Measurements from ENCODE around the gene NFIB.

DNA sequence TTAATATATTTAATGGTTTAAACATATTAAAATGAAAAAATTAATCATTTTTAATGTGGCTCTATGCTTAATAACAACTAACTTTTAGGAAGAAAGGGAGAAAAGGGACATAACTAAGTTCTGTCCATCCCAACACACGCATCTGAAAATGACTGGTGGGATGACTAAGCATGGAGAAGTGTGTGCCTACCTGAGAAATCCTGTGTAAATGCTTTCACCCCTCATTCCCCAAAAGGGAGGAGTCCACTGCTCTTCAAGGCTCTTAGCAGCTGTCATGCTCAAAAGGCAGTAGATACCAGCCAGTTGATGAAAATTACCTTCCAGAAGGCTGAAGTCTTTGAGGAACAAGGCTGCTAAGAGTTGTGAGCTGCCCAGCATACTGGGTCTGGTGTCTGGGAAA lies 130.9 kb downstream of the NFIB start:
- TF ChIP-seq, protein P1, sequence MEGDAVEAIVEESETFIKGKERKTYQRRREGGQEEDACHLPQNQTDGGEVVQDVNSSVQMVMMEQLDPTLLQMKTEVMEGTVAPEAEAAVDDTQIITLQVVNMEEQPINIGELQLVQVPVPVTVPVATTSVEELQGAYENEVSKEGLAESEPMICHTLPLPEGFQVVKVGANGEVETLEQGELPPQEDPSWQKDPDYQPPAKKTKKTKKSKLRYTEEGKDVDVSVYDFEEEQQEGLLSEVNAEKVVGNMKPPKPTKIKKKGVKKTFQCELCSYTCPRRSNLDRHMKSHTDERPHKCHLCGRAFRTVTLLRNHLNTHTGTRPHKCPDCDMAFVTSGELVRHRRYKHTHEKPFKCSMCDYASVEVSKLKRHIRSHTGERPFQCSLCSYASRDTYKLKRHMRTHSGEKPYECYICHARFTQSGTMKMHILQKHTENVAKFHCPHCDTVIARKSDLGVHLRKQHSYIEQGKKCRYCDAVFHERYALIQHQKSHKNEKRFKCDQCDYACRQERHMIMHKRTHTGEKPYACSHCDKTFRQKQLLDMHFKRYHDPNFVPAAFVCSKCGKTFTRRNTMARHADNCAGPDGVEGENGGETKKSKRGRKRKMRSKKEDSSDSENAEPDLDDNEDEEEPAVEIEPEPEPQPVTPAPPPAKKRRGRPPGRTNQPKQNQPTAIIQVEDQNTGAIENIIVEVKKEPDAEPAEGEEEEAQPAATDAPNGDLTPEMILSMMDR (optimal IDR thresholded peaks at IDR 0.05 in 1 of 3, IDR thresholded peaks at IDR 0.05 in 1 of 3, conservative IDR thresholded peaks at IDR 0.05 in 1 of 3; ENCODE audit: extremely low read depth in 1 of 3, insufficient read depth in 2 of 3, low read length in 3 of 3) = no peak
- TF ChIP-seq EZH2 (IDR thresholded peaks at IDR 0.05; ENCODE audit: low read length) = no peak

Data from keratinocyte (primary cell).